Measurements from ENCODE around the gene OR10G3. TPM values are rescaled to one million over a fixed set of nuclear protein-coding genes. Genes with fewer than 3 reads are reported as not detected.

OR10G3 gene
- total RNA-seq, 1 donor from 2014 or later = not detected

DNA sequence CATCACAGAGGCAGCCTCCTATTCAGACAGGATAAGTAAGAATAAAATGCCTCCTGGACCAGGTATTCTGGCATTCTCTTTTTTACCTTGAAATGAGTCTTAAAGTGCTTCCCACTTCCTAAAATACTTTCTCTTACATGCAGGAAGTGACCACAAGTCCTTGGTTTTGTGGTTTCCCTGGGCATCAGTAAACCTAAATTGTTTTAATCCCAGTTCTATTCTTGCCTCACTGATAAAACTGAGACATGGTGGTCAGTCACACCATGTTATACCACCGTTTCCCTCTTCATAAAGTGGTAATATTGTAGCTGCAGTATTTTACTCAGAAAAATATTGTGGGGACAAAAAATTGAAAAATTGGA is 52.6 kb downstream of the OR10G3 start:
- DNase-seq (no peak), ATAC-seq (no peak)
- H3K4me1 ChIP-seq = peaks cover 18% of the 10 kb centered on the region
- no peaks in the 10 kb centered on the region for H3K36me3 ChIP-seq
- intact Hi-C loops (cut with DNase I) = no loop called here
- H3K27me3 ChIP-seq (ENCODE audit: low read depth) = peaks cover 5% of the 10 kb centered on the region
- no peak overlapping the region for H3K27ac ChIP-seq
- TF ChIP-seq, protein P1, sequence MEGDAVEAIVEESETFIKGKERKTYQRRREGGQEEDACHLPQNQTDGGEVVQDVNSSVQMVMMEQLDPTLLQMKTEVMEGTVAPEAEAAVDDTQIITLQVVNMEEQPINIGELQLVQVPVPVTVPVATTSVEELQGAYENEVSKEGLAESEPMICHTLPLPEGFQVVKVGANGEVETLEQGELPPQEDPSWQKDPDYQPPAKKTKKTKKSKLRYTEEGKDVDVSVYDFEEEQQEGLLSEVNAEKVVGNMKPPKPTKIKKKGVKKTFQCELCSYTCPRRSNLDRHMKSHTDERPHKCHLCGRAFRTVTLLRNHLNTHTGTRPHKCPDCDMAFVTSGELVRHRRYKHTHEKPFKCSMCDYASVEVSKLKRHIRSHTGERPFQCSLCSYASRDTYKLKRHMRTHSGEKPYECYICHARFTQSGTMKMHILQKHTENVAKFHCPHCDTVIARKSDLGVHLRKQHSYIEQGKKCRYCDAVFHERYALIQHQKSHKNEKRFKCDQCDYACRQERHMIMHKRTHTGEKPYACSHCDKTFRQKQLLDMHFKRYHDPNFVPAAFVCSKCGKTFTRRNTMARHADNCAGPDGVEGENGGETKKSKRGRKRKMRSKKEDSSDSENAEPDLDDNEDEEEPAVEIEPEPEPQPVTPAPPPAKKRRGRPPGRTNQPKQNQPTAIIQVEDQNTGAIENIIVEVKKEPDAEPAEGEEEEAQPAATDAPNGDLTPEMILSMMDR (IDR thresholded peaks at IDR 0.05) = no peak
- H3K4me3 ChIP-seq = no peak overlapping the region
- H3K9me3 ChIP-seq = no peaks in the 10 kb centered on the region

DNA sequence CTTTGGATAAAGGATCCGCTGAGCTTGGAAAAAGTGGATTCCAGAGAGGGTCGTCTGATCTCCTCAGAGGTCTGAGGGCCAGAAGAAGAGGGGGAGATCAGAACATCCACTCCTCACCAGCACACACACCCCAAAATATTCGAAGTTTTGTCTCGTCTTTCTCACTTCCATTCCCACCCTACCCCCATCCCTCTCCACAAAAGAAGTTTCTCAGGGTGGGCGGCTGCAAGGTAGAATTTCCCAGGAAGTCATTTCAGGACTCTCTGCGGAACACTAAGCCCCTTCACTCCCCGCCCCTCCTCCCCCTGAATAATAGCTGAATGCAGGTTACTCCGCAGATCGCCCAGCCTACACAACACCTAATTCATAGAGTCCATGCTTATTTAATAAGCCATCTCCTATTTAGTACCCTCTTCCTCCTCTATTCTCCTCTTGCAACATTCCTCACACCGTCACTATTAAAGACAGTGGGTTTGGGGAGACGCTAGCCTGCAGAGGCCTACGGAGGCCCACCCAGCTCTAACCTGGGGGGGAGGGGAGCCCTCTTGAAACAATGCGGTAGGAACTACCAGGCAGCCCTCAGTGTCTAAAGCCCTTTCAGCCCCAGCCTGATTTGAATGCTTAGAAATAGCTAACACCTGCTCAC is 53.1 kb downstream of the OR10G3 start:
- DNase-seq (no peak), ATAC-seq (peak in 1 of 2 donors; percentile 5)
- intact Hi-C loops (cut with DNase I) = no loop called here

DNA sequence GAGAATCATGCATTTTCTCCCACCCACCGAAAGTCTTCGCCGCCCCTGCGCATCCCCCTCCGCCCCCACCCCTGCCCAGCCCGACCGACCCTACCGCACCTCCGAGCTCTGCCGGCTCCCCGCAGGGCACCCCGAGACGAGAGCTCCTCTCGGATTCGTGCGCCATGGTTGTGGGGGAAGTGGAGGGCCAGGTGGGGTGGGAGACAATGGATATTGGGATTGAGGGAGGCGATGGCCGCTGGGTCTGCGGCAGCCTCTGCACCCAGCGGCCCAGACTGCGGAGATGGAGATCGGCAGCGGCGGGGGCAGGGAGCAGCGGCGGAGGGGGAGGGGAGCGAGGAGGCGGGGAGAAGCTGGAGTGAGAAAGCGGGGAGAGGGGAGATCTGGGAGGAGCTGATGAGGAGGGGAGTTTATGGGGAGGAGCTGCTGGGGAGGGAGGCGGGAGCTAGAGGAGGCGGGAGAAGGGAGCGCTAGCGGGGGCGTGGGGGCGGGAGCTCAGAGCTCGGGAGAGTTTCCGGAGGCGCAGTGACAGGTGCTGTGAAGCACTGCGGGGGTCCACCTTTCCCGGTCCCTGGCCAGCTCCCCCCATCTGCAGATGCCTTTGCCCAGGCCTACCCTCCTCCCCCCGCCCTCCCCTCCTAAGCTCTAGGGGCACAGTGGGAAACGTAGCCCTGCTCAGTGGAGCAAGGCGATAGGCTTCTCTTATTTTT is 53.8 kb downstream of the OR10G3 start, which contains the start of gene SALL2:
TSS of gene SALL2 (minus strand) at position 385 of the 710 bp plus-strand sequence. CDS start at position 166, 219 bp downstream.
- intact Hi-C loops (cut with DNase I) = no loop called here
- Histone ChIP-seq H3K27me3 (ENCODE audit: low read depth) (no peaks in the 10 kb centered on the region), H3K9me3 (no peaks in the 10 kb centered on the region), H3K27ac (peak within 1 kb of the TSS; percentile 41), H3K4me3 (peak within 1 kb of the TSS; percentile 66), H3K4me1 (peaks cover 22% of the 10 kb centered on the region), H3K36me3 (no peaks in the 10 kb centered on the region)
- ATAC-seq (peak; percentile 93 to 94), DNase-seq (peak; percentile 83)
- TF ChIP-seq, protein P1 (IDR thresholded peaks at IDR 0.05) = no peak

More for the DNA sequence above, 53.1 kb downstream of the OR10G3 start:
- H3K27ac ChIP-seq = no peak overlapping the region
- TF ChIP-seq, protein P1 (IDR thresholded peaks at IDR 0.05) = no peak
- peak overlapping the region; percentile 66 for H3K4me3 ChIP-seq
- H3K36me3 ChIP-seq = no peaks in the 10 kb centered on the region
- H3K4me1 ChIP-seq = peaks cover 22% of the 10 kb centered on the region
- H3K27me3 ChIP-seq (ENCODE audit: low read depth) = peaks cover 4% of the 10 kb centered on the region
- H3K9me3 ChIP-seq = no peaks in the 10 kb centered on the region

DNA sequence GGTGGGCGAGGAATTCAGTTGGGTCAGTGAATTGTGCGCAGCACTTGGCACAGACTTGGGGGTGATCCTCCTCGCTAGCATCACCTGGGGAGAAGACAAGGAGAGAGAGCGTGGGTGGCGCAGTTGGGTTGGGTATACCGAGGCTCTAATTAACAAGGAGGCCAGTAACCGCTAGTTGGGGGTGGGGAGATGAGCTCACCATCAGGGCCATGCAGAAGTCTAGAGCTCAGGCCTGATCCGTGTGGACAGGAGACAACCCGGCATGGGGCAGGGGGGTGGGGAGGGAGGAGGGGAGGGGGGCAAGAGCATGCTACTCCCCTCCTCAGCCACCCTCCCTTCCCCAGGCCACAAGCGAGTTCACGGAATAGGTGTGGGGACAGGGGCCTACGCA is 54.3 kb downstream of the OR10G3 start:
- TF ChIP-seq, protein P1 (IDR thresholded peaks at IDR 0.05) = no peak
- Histone ChIP-seq H3K36me3 (no peaks in the 10 kb centered on the region), H3K27me3 (ENCODE audit: low read depth) (no peaks in the 10 kb centered on the region), H3K27ac (peak overlapping the region; percentile 41), H3K4me1 (peaks cover 22% of the 10 kb centered on the region), H3K9me3 (no peaks in the 10 kb centered on the region), H3K4me3 (peak overlapping the region; percentile 66)
- no peak for DNase-seq
- peak; percentile 10 to 28 for ATAC-seq
- intact Hi-C loops (cut with DNase I) = no loop called here

DNA sequence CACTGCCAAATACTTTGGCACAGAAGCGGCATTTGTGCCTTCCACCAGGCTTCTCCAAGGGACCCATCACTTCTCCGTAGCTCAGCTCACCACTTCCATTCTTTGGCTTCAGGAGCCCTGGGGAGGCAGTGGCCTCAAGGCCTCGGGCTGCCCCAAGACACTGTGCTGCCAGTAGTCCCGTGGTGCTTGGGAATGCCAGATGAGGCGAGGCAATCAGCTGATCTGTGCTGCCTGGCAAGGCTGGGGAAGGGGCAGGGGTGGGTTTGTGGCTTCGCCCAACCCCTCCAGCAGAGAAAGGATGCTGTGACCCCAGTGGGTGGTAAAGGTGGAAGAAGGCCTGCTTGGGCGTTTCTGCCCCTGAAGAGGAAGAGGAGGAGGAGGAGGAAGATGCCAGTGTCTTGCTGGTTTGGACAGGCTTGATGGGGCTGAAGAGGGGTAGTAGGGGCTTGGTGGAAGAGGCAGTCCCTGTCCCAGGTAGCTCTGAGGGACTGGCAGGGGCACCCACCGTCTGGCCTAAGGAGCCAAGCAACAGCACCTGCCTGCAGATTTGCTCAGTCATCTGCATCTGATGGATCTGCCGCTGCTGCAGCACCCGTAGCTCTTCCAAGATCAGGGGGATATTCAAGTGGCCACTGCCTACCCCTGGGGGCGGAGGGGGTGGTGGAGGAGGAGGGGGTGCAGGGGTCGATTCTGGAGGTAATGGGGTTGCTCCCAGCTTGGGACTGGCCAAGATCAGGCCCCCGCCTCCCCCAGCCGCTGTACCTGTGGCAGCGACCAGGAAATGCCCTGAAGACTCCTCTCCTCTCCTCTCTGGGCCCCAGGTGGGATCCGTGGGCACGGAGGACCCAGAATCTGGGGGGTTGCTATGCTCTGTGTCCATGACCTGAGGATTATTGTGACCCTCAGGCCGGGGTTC is 55.0 kb downstream of the OR10G3 start:
- DNase-seq (no peak), ATAC-seq (no peak)
- intact Hi-C loops (cut with DNase I) = no loop called here
- Histone ChIP-seq H3K36me3 (no peaks in the 10 kb centered on the region), H3K9me3 (no peaks in the 10 kb centered on the region), H3K27ac (no peak overlapping the region), H3K4me3 (peak overlapping the region; percentile 66), H3K27me3 (ENCODE audit: low read depth) (no peaks in the 10 kb centered on the region), H3K4me1 (peaks cover 22% of the 10 kb centered on the region)
- TF ChIP-seq, protein P1 (IDR thresholded peaks at IDR 0.05) = no peak
